HG03432 (cell line): ENCODE data around the gene MBD2.
"Not testable (repeated sequence)": the region's sequence is repeated elsewhere in the genome, so short reads cannot be mapped to it uniquely, and the experiment has no call there.

Source experiments
- ATAC-seq: cut with Tn5 transposase; IDR thresholded peaks from one replicate; pipeline ENCODE4 v1.9.1; 2021; ENCODE audit warnings: mild to moderate bottlenecking, moderate library complexity; ENCODE audit not compliant: unreplicated experiment

MBD2 gene

DNA sequence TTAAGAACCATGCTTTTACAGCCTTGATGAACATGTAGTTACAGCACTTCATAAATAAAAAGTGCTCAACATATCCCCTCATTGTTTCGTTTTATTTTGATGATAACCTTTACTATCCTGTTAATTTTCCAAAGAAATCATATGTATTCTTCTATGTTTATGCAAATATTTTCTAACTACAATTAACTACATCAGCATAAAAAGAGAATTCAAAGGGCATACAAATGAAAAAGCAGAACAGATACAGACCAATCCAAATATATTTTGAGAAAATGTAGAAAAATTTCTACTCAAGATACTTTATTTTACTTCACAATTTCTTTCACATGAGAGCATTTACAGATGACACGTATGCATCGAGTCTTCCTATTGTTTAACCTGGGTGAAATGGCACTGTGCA, 69.1 kb downstream of the MBD2 start:
- ATAC-seq: no peak

DNA sequence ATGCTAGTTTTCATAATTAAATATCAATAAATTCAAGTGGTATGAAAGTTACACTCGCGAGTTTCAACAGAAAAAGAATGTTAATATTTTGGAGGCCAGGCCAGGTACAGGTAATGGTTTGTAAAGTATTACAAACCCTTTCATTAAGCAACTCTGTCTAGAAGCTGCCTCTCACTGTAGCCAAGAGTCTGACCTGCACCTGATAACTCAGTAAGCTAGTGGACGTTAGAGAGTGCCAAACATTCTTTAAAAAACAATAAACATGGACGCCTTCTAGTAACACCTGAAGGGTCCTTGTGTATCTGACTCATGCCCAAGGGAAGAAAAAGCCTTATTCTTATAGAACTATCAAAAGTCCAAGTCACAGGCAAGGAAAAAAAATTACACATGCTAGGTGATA, 70.2 kb downstream of the MBD2 start:
- ATAC-seq: no peak

DNA sequence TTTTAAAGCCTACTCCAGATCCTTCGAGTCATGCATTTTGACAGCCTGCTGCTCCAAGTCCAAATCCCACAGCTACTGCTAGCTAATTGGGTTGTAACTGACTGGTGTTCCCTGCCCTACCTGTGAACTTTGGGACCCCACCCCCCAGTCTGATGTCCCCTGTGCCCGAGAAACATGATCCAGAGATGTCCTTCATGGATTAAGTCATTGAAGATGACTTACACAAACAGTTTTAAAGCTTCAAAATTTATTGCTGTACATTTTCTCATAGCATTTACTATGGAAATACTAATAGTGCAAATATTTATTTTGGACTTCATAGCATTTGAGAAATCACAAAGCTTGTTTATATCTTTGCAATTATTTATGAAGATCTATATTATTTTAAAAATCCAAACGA, 73.1 kb downstream of the MBD2 start:
- no peak for ATAC-seq

DNA sequence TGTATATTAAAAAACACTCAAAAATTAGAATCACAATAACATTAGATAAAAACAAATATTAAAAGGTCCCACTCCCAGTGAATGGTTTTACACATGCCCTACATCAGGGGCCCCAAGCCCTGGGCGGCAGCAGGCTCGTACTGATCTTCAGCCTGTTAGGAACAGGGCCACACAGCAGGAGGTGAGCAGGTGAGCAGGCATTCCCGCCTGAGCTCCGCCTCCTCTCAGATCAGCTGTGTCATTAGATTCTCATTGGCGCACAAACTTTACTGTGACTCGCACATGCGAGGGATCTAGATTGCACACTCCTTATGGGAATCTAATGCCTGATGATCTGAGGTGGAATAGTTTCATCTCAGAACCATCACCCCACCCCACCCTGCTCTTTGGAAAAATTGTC, 74.2 kb downstream of the MBD2 start:
- ATAC-seq: no peak

DNA sequence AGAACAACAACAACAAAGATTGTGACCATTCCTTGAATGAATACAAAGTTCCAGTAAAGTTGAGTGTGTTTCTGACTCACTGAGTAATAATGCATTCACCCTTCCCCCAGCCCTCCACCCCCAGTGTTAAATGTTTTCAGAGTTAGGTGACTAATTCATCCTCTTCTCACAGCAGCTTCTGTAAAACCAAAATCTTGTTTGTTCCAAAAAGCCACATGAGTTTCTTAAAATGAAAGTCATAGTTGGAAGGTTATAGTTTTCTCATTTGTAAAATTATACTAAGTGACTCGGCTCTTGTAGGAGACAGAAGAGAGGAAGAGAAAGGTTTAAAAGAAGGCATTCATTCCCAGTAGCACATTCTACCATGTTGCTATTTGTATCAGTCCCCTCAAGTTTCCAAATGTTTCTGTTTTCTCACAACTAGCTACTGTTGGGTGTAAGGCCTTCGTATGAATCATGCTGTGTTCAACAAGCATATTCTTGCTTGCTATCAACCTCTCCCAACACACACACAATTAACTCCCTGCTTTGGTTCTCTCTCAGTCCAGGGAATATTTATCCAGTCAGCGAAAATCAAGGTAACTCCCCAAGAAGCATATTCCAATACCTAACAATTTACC, 75.3 kb downstream of the MBD2 start:
- peak; percentile 65 for ATAC-seq

DNA sequence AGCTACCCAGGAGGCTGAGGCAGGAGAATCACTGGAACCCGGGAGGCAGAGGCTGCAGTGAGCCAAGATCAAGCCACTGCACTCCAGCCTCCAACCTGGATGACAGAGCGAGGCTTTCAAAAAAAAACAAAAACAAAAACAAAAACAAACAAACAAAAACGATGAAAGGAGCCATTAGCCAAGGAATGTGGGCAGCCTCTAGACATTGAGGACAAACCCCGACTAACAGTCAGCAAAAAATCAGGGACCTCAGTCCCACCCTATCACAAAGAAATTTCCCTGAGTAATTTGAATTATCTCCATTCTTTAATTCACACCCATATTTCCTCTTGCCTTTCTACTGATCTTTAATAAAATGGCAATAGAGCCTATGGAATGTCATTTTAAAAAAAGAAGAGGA, 75.8 kb downstream of the MBD2 start:
- ATAC-seq: no peak

DNA sequence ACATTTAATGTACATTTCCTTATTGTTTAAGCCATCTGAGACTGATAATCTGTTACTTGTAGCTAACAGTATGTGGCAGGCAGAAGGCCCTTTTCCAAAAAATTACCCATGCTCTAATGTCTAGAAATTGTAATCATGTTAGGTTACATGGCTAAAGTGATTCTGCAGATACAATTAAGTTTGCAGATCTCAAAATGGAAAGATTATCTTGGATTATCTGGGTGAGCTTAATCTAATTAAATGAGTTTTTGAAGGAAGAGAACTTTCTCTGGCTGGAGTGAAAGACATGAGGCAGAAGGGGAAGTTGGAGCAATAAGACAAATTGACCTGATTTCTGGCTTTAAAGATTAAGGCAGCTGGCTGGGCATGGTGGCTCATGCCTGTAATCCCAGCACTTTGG, 76.3 kb downstream of the MBD2 start:
- no peak for ATAC-seq

DNA sequence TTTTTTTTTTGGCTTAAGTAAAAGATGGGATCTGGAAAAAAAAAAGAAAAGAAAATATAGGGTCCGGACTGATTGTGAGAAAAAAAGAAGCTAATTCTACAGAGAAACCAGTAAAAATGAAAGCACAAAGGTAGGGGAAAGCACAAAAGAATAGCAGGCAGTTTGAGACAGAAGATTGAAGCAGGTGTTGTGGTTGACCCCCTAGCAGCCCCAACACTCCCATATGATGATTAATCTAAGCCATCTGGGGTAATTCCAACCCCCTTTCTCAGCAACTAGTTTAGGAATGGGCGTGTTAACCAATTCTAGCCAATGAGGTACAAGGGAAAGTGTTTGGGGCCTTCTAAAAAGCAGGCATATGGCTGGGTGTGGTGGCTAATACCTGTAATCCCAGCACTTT, 77.0 kb downstream of the MBD2 start:
- ATAC-seq: peak; percentile 90

DNA sequence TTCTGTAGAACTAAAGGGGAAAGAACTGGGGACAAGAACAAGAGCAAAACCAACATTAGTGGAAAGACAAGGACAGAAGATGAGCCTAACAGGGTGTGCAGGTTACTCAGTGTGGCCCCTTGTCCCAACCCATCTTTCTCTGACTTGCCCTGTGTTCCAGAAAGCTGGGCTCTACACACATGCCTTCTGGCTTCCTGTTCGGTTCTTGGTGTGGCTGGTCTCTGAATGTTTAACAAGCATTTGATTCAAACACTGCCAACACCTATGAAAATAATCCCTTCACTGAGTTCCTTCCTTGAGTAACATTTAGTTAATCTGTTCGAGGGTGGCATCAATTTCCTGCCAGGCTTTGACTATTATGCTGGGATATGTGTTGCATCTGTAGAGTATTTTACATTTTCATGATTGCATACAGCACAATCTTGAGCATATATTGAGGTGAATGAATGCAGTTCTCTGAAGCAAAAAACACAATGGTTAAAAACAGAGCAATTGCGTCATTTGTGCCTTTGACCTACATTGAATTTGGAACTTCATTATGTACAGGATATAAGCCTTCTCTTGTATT, 83.3 kb downstream of the MBD2 start:
- no peak for ATAC-seq

DNA sequence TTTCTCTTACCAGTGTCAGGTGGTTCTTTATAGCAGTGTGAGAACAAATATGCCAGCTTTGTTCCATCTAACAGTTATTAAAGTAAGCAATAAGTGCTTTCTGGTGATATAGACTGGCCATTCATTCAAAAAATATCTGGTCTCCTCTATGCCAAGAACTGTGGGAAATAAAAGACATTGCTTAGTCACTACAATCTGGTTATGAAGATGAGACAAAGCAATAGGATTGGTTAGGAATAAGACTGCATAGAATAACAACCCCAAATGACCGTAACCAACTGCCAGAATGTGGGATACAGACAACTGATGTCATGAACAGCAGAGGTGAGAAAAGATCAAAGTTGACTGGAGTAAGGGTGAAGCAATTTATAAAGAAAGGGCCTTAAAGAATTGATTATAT, 83.8 kb downstream of the MBD2 start:
- no peak for ATAC-seq

DNA sequence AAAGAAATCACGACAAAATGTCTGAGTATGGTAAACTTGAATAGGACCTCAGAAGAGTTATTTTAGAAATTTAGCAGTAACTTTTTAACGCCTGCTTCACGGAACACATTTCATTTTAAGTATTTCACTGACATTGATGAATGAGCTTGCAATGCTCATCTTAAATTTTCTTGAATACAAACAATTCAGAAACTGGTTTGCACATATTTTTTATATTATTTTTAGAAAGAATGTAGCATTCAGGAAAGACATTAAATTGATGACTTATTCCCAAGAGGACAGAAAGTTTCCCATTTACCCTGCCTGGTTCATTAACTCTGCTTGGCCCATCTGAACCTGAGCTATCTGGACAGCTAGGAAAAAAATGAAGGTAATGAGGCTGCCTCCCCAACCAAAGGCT, 89.3 kb downstream of the MBD2 start:
- ATAC-seq: no peak

DNA sequence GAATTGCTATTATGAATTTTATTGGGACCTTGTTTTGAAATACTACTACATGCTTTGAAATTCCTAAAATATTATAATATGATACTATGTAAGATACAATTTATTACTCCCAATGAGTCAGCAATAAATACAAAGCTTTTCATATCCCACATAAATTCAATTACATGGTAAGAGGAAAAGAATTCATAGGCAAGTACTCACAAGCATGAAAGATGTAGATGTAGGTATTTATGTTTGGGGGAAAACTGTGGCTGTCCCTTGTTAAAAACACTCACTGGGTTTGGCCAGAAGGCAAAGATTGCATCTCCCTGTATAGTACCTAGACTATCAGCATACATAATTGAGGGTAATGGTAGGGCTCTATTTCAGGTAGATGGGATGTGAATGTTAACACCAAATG, 90.4 kb downstream of the MBD2 start:
- no peak for ATAC-seq

DNA sequence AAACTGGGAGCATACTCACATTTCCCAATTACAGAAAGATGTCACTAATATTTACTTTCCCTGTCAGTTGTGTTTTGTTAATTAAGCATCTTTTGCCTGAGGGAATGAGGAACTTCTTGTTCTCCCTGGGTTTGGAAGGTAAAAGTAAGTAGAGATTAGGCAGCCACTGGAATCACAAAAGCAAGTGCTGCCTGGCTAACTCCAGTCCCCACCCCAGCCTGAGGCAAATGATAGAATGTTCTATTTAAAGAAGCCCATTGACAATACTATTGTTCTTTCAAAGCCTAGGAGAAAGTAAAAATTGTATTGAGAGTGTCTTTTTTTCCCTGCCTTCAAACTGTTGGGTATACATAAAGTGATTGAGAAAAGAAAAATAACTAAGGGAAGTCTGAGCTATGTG, 93.8 kb downstream of the MBD2 start:
- no peak for ATAC-seq

DNA sequence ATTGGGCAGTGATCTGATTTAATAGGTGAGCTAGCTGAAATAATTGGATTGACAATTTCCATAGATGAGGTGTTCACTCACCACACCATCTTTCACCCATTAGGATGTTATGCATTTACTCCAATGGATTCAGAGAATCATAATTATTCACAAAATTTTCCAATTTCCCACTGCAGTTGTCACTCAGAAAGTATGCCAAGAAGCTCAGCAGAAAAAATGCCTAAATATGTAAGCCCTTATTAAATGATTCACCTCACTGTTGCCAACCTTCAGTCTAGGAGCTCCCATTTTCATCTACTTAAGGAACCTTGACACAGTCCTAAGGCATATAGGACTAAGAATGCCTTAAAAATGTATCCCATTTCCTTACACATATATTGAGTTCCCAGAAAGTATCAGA, 94.3 kb downstream of the MBD2 start:
- no peak for ATAC-seq

DNA sequence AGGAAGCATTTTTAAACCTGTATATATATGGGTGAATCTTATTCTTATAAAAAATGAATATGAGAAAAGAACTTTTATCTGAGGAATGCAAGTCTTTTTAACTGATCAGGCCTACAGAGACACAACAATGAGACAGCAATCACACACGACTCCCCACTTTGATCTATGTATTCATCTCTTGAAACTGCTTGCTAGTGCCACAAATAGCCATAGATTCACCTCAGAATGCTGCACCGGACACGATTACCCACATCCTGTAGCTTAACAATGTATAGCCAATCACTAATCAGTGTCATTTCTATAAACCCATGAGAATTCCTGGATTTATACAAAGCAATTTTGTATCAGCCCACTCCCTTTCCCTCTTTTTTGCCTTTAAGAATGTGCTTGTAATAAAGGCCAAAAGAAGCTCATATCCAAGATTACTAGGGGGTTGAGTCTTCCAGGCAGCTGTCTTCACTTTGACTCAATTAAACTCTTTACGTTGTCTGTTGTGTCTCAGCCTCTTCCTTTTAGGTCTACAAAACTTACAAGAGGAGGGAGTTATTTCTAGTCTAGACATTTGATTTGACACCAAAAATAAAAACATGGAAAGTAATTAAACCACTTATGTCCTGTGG, 94.9 kb downstream of the MBD2 start:
- no peak for ATAC-seq

DNA sequence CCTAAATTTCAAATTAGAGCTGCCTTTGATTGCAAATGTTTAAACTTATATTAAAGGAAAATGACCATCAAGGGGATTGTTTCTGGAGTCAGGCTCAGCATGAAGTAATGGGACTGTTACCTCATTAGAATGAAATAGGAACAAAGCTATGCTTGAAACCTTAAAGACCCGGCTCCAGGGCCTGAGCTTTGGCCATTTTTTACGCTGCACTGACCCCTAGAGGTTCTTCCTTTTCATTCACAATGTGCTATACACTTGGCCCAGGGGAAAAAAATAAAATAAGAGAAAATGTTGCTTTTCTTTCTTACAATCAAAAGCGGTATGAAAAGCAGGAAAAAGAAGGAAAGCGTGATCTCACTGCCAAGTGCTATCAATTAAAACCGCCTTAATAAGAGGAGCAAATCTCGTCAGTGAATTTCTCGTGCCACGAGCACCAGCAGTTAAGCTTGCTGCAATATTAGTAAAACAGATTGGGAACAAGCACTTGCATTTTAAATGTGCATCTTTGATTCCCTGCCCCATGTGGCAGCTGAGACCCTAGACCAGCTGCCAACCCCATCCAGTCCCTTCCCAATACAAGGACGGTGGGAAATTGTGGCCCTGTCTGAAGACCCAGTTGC, 96.6 kb downstream of the MBD2 start:
- ATAC-seq: peak; percentile 91

DNA sequence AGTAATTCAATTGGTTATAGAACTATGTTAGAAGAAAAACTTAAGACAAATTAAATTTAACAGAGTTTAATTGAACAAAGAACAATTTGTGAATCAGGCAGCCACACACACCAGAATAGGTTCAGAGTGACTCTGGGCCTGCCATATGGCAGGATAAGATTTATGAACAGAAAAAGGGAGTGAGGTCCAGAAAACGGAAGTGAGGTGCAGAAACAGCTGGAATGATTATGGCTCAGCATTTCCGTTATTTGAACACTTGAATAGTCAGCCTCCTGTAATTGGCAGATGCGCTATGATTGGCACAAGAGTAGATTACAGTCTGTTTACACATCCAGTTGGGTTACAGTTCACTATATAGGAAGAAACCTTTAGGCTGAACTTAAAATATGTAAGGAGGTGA, 99.0 kb downstream of the MBD2 start:
- no peak for ATAC-seq

DNA sequence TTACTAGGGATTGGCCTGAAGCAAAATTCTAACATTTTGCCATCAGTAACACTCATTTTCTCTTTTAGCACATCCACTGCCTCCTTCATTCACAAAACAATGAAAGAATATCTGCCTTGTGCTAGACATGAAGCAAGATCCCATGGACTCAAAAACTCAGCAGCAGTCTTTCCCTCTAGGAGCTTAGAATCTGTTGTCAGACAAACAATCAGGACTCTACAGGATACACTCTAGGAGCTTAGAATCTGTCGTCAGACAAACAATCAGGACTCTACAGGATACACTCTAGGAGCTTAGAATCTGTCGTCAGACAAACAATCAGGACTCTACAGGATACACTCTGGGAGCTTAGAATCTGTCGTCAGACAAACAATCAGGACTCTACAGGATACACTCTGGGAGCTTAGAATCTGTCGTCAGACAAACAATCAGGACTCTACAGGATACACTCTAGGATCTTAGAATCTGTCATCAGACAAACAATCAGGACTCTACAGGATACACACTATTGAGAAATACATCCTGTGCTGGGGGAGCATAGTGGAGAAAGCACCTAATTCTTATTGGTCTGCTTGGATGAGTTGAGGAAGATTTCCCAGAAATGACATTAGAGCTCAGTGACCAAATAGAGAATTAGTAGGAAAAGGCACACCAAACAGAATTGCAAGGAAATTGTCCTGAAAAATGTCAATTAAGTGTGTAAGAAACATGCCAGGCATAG, 100.6 kb downstream of the MBD2 start:
- ATAC-seq: not testable (repeated sequence)

DNA sequence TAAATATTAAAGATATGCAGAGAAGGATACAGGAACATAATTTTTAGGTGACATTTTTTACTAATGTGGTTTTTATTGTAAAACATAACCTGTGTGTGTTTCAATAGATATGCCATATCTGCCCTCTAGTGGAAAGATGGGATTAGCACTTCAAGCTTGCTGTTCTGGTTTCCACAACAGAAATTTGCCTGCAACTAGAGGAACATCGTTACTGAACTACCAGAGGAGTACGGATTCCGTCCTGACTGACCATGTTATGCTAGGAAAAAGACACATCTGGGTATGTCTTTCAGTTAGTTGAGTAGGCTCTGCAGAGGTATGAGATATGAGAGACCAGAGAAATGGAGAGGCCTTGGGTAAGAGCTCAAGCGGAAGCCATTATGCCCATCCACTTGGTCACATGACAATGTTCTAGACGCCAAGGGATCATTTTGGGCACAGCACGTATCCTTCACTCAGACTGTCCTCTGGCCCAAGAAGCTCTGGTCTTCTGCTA, 104.9 kb downstream of the MBD2 start:
- peak; percentile 89 for ATAC-seq

DNA sequence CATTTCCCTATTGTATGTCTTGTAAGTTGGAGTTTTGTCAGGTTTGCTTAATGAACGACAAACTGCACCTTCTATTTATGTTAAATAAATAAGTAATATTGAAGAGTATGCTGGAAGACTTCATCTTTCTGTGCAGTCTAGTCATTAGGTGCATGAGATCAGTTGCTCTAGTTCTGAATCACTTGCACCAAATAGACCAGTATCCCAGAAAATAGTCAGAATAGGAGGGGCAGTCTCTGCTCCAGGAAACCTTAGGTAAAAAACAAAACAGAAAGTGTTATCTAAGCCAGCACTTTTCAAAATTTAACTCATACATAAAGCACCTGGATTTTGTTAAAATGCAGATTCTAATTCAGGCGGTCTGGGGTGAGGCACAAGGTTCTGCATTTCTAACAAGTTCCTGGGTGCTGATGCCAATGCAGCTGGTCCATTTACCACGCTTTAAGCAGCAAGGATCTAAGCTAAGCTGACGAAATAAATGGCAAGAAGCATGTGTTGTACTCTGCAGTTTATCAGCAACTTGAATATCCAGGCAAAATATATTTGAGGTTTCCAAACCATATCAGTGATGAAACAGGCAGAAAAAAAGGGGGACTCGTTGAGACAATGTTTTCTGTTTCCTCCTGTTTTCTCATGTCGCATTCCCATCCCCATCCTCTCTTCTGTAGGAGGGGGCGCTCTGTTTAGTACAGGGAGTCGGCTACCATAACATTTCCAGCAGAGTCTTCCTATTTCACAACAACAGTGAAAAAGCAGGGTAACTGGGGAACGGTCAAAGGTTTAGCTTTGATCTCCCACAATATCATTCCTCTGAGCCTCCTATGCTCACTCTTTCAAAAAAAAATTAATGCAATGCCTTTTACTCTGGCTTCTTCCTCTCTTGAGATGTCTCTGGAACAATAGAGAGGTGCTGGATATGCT, 106.4 kb downstream of the MBD2 start:
- ATAC-seq: no peak
